Measurements from ENCODE around the gene MICALL1.

DNA sequence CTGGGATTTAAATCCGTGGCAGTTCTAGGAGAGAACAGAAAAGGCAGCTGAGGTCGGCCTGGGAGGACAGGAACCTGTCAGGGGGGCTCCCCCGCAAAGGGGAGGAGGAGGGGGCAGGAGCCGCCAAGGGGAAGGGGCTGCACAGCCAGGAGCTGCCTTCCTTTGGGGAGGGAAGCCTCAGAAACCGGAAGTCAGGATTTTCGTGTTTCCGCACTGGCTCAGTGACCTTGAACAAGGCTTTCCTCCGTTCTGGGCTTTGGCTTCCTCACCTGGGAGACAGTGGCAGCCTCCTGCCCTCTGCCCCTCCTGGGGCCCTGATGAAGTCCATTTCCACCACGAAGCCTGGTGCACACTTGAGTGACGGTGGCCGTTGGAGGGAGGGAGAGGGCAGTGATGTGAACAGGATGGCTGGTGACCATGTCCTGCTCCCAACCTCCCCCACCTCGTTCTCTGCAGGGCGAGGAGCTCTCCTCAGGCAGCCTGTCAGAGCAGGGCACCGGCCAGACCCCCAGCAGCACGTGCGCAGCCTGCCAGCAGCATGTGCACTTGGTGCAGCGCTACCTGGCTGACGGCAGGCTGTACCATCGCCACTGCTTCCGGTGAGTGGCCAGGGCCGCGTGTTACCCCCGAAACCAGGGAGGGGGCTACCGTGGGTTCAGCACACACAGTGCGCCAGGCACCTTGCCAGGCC lies 12.6 kb downstream of the MICALL1 start:
- TF ChIP-seq, protein P1, sequence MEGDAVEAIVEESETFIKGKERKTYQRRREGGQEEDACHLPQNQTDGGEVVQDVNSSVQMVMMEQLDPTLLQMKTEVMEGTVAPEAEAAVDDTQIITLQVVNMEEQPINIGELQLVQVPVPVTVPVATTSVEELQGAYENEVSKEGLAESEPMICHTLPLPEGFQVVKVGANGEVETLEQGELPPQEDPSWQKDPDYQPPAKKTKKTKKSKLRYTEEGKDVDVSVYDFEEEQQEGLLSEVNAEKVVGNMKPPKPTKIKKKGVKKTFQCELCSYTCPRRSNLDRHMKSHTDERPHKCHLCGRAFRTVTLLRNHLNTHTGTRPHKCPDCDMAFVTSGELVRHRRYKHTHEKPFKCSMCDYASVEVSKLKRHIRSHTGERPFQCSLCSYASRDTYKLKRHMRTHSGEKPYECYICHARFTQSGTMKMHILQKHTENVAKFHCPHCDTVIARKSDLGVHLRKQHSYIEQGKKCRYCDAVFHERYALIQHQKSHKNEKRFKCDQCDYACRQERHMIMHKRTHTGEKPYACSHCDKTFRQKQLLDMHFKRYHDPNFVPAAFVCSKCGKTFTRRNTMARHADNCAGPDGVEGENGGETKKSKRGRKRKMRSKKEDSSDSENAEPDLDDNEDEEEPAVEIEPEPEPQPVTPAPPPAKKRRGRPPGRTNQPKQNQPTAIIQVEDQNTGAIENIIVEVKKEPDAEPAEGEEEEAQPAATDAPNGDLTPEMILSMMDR (conservative IDR thresholded peaks at IDR 0.05) = no peak
- no peak for TF ChIP-seq ZFX (IDR thresholded peaks at IDR 0.05)
